H1 (cell line): ENCODE measurements around the gene OR2A14. TPM values are rescaled to one million over a fixed set of nuclear protein-coding genes. Genes with fewer than 3 reads are reported as not detected.

Experiments
- CTCF ChIA-PET: fragments of 300-600 bp; sonication (Branson Sonifier 250); formaldehyde crosslinking; loops from one replicate; lab custom pipeline; 2021; ENCODE audit not compliant: partially characterized antibody; lab: Charles Lee
- POLR2A ChIA-PET: fragments of 300-600 bp; sonication (Branson Sonifier 250); formaldehyde crosslinking; loops from one replicate; lab custom pipeline; 2021; ENCODE audit warnings: inconsistent platforms; ENCODE audit not compliant: partially characterized antibody; lab: Charles Lee
- DNase-seq, 2 experiments: peaks; one replicate each; pipeline versions ENCODE4 v3.0.0 to v3.0.0-alpha.2; 2010 to 2022; ENCODE audit warnings: low spot score in 2 of 2, low read depth in 1 of 2, mixed read lengths in 1 of 2
- FAIRE-seq: peaks from 2 replicates; lab custom pipeline; 2011; peaks lifted over from hg19 to GRCh38; lab: Jason Lieb, UNC
- H2AFZ ChIP-seq: 2 replicates; pipeline ENCODE4 v1.8.1; 2012; ENCODE audit warnings: low read length, inconsistent platforms
- H2AK5ac ChIP-seq: 2 replicates; pipeline ENCODE4 v1.6.1; 2013; ENCODE audit warnings: low read depth, low read length
- H2BK120ac ChIP-seq: replicated peaks from 2 replicates; pipeline ENCODE3; 2013; ENCODE audit warnings: low read depth, low read length, inconsistent platforms
- H2BK12ac ChIP-seq: 2 replicates; pipeline ENCODE4 v1.6.1; 2013; ENCODE audit warnings: low read depth, low read length
- H2BK15ac ChIP-seq: 2 replicates; pipeline ENCODE4 v1.6.1; 2013; ENCODE audit warnings: low read length
- H2BK20ac ChIP-seq: 2 replicates; pipeline ENCODE4 v1.6.1; 2013; ENCODE audit warnings: low read length
- H2BK5ac ChIP-seq: 2 replicates; pipeline ENCODE4 v1.6.1; 2013; ENCODE audit warnings: low read depth, low read length
- H3K14ac ChIP-seq: 2 replicates; pipeline ENCODE4 v1.6.1; 2013; ENCODE audit warnings: inconsistent platforms; ENCODE audit not compliant: insufficient read length
- H3K18ac ChIP-seq: 2 replicates; pipeline ENCODE4 v1.6.1; 2013; ENCODE audit warnings: low read length; ENCODE audit errors: extremely low read depth
- H3K23ac ChIP-seq: 2 replicates; pipeline ENCODE4 v1.6.1; 2013; ENCODE audit warnings: inconsistent platforms; ENCODE audit not compliant: insufficient read length
- H3K23me2 ChIP-seq: 2 replicates; pipeline ENCODE4 v1.6.1; 2013; ENCODE audit warnings: low read depth, low read length
- H3K27ac ChIP-seq: 2 replicates; pipeline ENCODE4 v1.6.1; 2011; ENCODE audit warnings: low read depth, low read length, inconsistent platforms
- H3K27me3 ChIP-seq, 4 experiments: replicated peaks in 1 of 4; 1 replicate in 1 of 4; 2 replicates in 3 of 4; pipeline versions ENCODE4 v1.6.1 to v1.8.1; 2011 to 2013; ENCODE audit warnings: low read length in 3 of 4, mild to moderate bottlenecking in 3 of 4, inconsistent platforms in 2 of 4, mixed read lengths in 2 of 4, moderate library complexity in 1 of 4; ENCODE audit not compliant: control insufficient read depth in 3 of 4, insufficient read depth in 3 of 4; ENCODE audit errors: extremely low read depth in 1 of 4
- H3K36me3 ChIP-seq, 4 experiments: 2 replicates each; pipeline versions ENCODE4 v1.6.1 to v1.8.1; 2011 to 2013; ENCODE audit warnings: mild to moderate bottlenecking in 4 of 4, low read length in 3 of 4, moderate library complexity in 2 of 4, control low read depth in 1 of 4, inconsistent platforms in 1 of 4; ENCODE audit not compliant: insufficient read depth in 4 of 4, control insufficient read depth in 2 of 4
- H3K4ac ChIP-seq: replicated peaks from 2 replicates; pipeline ENCODE3; 2013; ENCODE audit warnings: low read length, low read depth, mixed read lengths, inconsistent platforms; ENCODE audit not compliant: insufficient read length
- H3K4me1 ChIP-seq, 4 experiments: replicated peaks in 1 of 4; 1 replicate in 1 of 4; 2 replicates in 3 of 4; pipeline versions ENCODE4 v1.6.1 to v1.8.1; 2011 to 2013; ENCODE audit warnings: low read length in 3 of 4, inconsistent platforms in 2 of 4, mixed read lengths in 1 of 4; ENCODE audit not compliant: insufficient read depth in 4 of 4, control insufficient read depth in 3 of 4
- H3K4me2 ChIP-seq, 2 experiments: 2 replicates each; pipeline versions ENCODE4 v1.6.1 to v1.8.1; 2011 to 2013; ENCODE audit warnings: low read depth in 2 of 2, low read length in 2 of 2, control low read depth in 1 of 2, inconsistent platforms in 1 of 2, mild to moderate bottlenecking in 1 of 2; ENCODE audit not compliant: insufficient read depth in 1 of 2
- H3K4me3 ChIP-seq, 4 experiments: fragments of 200-600, 300-600 bp in 1 of 4; sonication (generic), shearing (Covaris generic), sonication (Bioruptor Twin) in 1 of 4; 2 replicates each; pipeline versions ENCODE4 v1.5.1 to v1.8.1; 2011 to 2016; ENCODE audit warnings: low read length in 4 of 4, low read depth in 3 of 4, control low read depth in 2 of 4, inconsistent platforms in 2 of 4, mild to moderate bottlenecking in 2 of 4, mixed read lengths in 1 of 4, moderate library complexity in 1 of 4; ENCODE audit not compliant: insufficient read depth in 2 of 4; ENCODE audit errors: extremely low read depth in 1 of 4
- H3K56ac ChIP-seq: replicated peaks from 2 replicates; pipeline ENCODE3; 2013; ENCODE audit warnings: low read depth, mild to moderate bottlenecking, mixed read lengths, low read length, inconsistent platforms; ENCODE audit not compliant: insufficient read length
- H3K79me1 ChIP-seq: 2 replicates; pipeline ENCODE4 v1.6.1; 2013; ENCODE audit warnings: low read depth, low read length, control low read depth
- H3K79me2 ChIP-seq, 2 experiments: 2 replicates each; pipeline versions ENCODE4 v1.6.1 to v1.8.1; 2012 to 2013; ENCODE audit warnings: low read length in 2 of 2, mild to moderate bottlenecking in 2 of 2, inconsistent platforms in 1 of 2; ENCODE audit not compliant: insufficient read depth in 2 of 2, control insufficient read depth in 1 of 2
- H3K9ac ChIP-seq, 4 experiments: replicated peaks in 1 of 4; 1 replicate in 1 of 4; 2 replicates in 3 of 4; pipeline versions ENCODE4 v1.6.1 to v1.8.1; 2011 to 2013; ENCODE audit warnings: low read depth in 3 of 4, low read length in 3 of 4, control low read depth in 2 of 4, mild to moderate bottlenecking in 2 of 4, moderate library complexity in 2 of 4, inconsistent platforms in 1 of 4; ENCODE audit errors: extremely low read depth in 1 of 4
- H3K9me3 ChIP-seq, 2 experiments: 2 replicates each; pipeline versions ENCODE4 v1.6.1 to v1.8.1; 2012 to 2013; ENCODE audit warnings: mild to moderate bottlenecking in 2 of 2, moderate library complexity in 2 of 2, control low read depth in 1 of 2, inconsistent platforms in 1 of 2, low read depth in 1 of 2, low read length in 1 of 2, mixed read lengths in 1 of 2; ENCODE audit not compliant: insufficient read depth in 2 of 2
- H4K20me1 ChIP-seq, 2 experiments: replicated peaks in 1 of 2; 2 replicates each; pipeline versions ENCODE3 to v1.8.1; 2011 to 2013; ENCODE audit warnings: inconsistent platforms in 2 of 2, low read length in 2 of 2, mild to moderate bottlenecking in 1 of 2; ENCODE audit not compliant: insufficient read depth in 2 of 2, control insufficient read depth in 1 of 2
- H4K5ac ChIP-seq: 2 replicates; pipeline ENCODE4 v1.6.1; 2013; ENCODE audit warnings: low read length, low read depth, mixed read lengths, inconsistent platforms; ENCODE audit not compliant: insufficient read length
- H4K8ac ChIP-seq: 2 replicates; pipeline ENCODE4 v1.8.0; 2013; ENCODE audit warnings: mild to moderate bottlenecking, moderate library complexity, low read length, inconsistent platforms; ENCODE audit not compliant: insufficient read depth; ENCODE audit errors: extremely low read depth
- H4K91ac ChIP-seq: replicated peaks from 2 replicates; pipeline ENCODE3; 2013; ENCODE audit warnings: low read length, mixed read lengths, inconsistent platforms; ENCODE audit not compliant: insufficient read length
- GTF2F1 ChIP-seq: IDR thresholded peaks from 2 replicates; pipeline ENCODE4 v1.6.1; 2012; ENCODE audit warnings: low read depth, low read length, improper control_type of control experiment, borderline replicate concordance
- HDAC2 ChIP-seq, 2 experiments: fragments of 300-600 bp in 1 of 2; sonication (generic) in 1 of 2; IDR thresholded peaks; 2 replicates each; pipeline ENCODE4 v1.6.1; 2011 to 2012; ENCODE audit warnings: low read depth in 2 of 2, low read length in 2 of 2, mild to moderate bottlenecking in 2 of 2, moderate library complexity in 2 of 2, borderline replicate concordance in 1 of 2, inconsistent platforms in 1 of 2
- NRF1 ChIP-seq: IDR thresholded peaks from 2 replicates; pipeline ENCODE4 v1.6.1; 2011; ENCODE audit warnings: mild to moderate bottlenecking, low read depth, low read length, improper control_type of control experiment
- SIN3A ChIP-seq, 2 experiments: IDR thresholded peaks in 1 of 2; conservative IDR thresholded peaks in 1 of 2; 2 replicates each; pipeline ENCODE4 v1.6.1; 2011 to 2012; ENCODE audit warnings: low read length in 2 of 2, improper control_type of control experiment in 1 of 2, low read depth in 1 of 2, mild to moderate bottlenecking in 1 of 2
- SP2 ChIP-seq: IDR thresholded peaks from 2 replicates; pipeline ENCODE4 v1.6.1; 2012; ENCODE audit warnings: mild to moderate bottlenecking, low read length, inconsistent platforms
- TCF12 ChIP-seq: IDR thresholded peaks from 2 replicates; pipeline ENCODE4 v1.6.1; 2011; ENCODE audit warnings: low read depth, mild to moderate bottlenecking, low read length
- WGBS, 2 experiments: shearing (Covaris generic) in 1 of 2; methylation state at CpG; one replicate each; pipeline versions ENCODE4 v1.1.6 to v1.1.7; 2013 to 2015; ENCODE audit warnings: low lambda C conversion rate in 2 of 2, mixed read lengths in 2 of 2, inconsistent platforms in 1 of 2, low coverage in 1 of 2, missing lambda C conversion rate in 1 of 2; ENCODE audit not compliant: insufficient replicate concordance in 2 of 2, insufficient coverage in 1 of 2, insufficient read length in 1 of 2; ENCODE audit errors: extremely low coverage in 1 of 2, missing lambda C conversion rate in 1 of 2; 5-methylcytosine and 5-hydroxymethylcytosine counted together
- polyA plus RNA-seq, 7 experiments: library from polyadenylated mRNA; depleted of rRNA in 3 of 7; stranded (reverse) in 5 of 7; unstranded in 2 of 7; fragments of >200 nt in 5 of 7; fragments of 200-250 nt in 2 of 7; gene quantifications; 1 replicate in 5 of 7; 2 replicates in 1 of 7; 4 replicates in 1 of 7; pipeline versions ENCODE4 v1.2.1 to v1.2.3, GENCODE V29; 2011 to 2013; ENCODE audit warnings: missing spikeins in 2 of 7, mixed read lengths in 2 of 7
- total RNA-seq: library from RNA; stranded (reverse); fragmentation: NEBNext Ultra II Directional; extraction: Animal tissue kit (Norgen Biotek cat#: 25700); gene quantifications from 2 replicates; pipeline ENCODE4 v1.2.1, GENCODE V29; 2021
- TF ChIP-seq, protein P1 (sequence below): IDR thresholded peaks from 2 replicates; pipeline ENCODE4 v1.6.1; 2011; ENCODE audit warnings: low read depth, mild to moderate bottlenecking, low read length; ENCODE audit not compliant: insufficient read depth

The OR2A14 gene
- total and polyA plus RNA-seq, 2 of the 8 experiments (the other 6 are each of a cell fraction or from before 2014, with no cell fraction given), result not detected

DNA sequence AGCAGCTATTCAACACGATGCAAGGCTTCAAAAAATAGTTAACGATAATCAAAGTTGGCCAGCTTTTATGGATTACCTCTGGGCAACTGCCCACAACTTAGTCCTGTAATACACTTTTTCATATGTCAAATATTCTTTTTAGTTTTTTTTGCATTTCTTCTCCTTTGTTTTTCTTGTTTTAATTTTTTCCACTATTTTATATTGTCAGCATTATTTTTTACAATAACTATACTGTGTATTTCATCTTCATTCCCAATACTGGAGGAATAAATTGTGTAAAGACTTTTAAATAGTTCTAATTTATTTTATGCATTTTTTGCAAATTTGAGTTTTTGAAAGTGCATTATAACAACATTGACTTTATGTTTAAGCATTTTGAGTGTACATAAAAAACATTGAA, 41.8 kb downstream of the OR2A14 start:
- H3K4me2 ChIP-seq, result no peak overlapping the region
- no peak overlapping the region for H3K18ac ChIP-seq
- no peak overlapping the region for H3K56ac ChIP-seq
- H3K36me3 ChIP-seq, result no peaks in the 10 kb centered on the region
- no peak for DNase-seq
- H2AK5ac ChIP-seq, result no peak overlapping the region
- H2BK5ac ChIP-seq, result no peak overlapping the region
- TF ChIP-seq SIN3A (conservative IDR thresholded peaks at IDR 0.05 in 1 of 2, IDR thresholded peaks at IDR 0.05 in 1 of 2; ENCODE audit: low read depth in 1 of 2, low read length in 2 of 2) (no peak), NRF1 (no peak), HDAC2 (IDR thresholded peaks at IDR 0.05; ENCODE audit: borderline replicate concordance in 1 of 2, low read depth in 2 of 2, low read length in 2 of 2) (no peak), TCF12 (no peak), SP2 (no peak), GTF2F1 (no peak)
- TF ChIP-seq, protein P1, sequence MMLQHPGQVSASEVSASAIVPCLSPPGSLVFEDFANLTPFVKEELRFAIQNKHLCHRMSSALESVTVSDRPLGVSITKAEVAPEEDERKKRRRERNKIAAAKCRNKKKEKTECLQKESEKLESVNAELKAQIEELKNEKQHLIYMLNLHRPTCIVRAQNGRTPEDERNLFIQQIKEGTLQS, result no peak
- H3K9ac ChIP-seq, result no peak overlapping the region
- no peak overlapping the region for H2BK15ac ChIP-seq
- no peaks in the 10 kb centered on the region for H3K79me1 ChIP-seq
- CTCF ChIA-PET, result no interaction called here
- no peak overlapping the region for H2BK120ac ChIP-seq
- no peaks in the 10 kb centered on the region for H3K27me3 ChIP-seq
- H3K9me3 ChIP-seq, result no peaks in the 10 kb centered on the region; a peak in 1 of 4 replicates
- no peak overlapping the region for H4K8ac ChIP-seq
- 91% methylated on average over 2 of the region's 2 CpGs; no CpG with 5 or more reads in 1 of the 2 experiments for WGBS, 2 experiments
- H4K5ac ChIP-seq, result no peak overlapping the region
- H3K27ac ChIP-seq, result no peak overlapping the region
- H2BK20ac ChIP-seq, result no peak overlapping the region
- H3K4ac ChIP-seq, result no peak overlapping the region
- no peaks in the 10 kb centered on the region for H3K23me2 ChIP-seq
- H4K20me1 ChIP-seq, result no peaks in the 10 kb centered on the region
- no peaks in the 10 kb centered on the region for H3K4me1 ChIP-seq
- no peak for FAIRE-seq
- no peak overlapping the region for H2BK12ac ChIP-seq
- no peak overlapping the region for H3K4me3 ChIP-seq
- H3K14ac ChIP-seq, result no peak overlapping the region
- no peak overlapping the region for H4K91ac ChIP-seq
- no peak overlapping the region for H3K23ac ChIP-seq
- H2AFZ ChIP-seq, result no peak overlapping the region
- POLR2A ChIA-PET, result no interaction called here
- H3K79me2 ChIP-seq, result no peaks in the 10 kb centered on the region
